CD14-positive monocyte (primary cell): ENCODE results near the gene WDR45B. TPM values are rescaled to one million over a fixed set of nuclear protein-coding genes. Genes with fewer than 3 reads are reported as not detected.

Experiments used
- DNase-seq, 3 donors: peaks; one replicate each; pipeline ENCODE4 v3.0.0-alpha.2; 2011 to 2022
- H2AFZ ChIP-seq: 2 replicates; pipeline ENCODE4 v1.6.0; 2012; ENCODE audit warnings: mild to moderate bottlenecking, low read depth, low read length, inconsistent platforms; ENCODE audit not compliant: insufficient read depth, poor library complexity, severe bottlenecking
- H3K27ac ChIP-seq, 2 donors: 1 replicate in 1 of 2; 2 replicates in 1 of 2; pipeline ENCODE4 v1.5.1; 2012 to 2013; ENCODE audit warnings: low read length in 2 of 2, control low read depth in 1 of 2, inconsistent platforms in 1 of 2, low read depth in 1 of 2, mild to moderate bottlenecking in 1 of 2
- H3K27me3 ChIP-seq, 2 donors: one replicate each; pipeline versions ENCODE4 v1.6.0 to v1.6.1; 2011 to 2013; ENCODE audit warnings: low read length in 2 of 2; ENCODE audit not compliant: control insufficient read depth in 2 of 2, insufficient read depth in 2 of 2
- H3K36me3 ChIP-seq, 2 donors: replicated peaks in 1 of 2; 1 replicate in 1 of 2; 2 replicates in 1 of 2; pipeline versions ENCODE4 v1.5.1 to v1.6.1; 2012 to 2013; ENCODE audit warnings: low read length in 2 of 2, control low read depth in 1 of 2, inconsistent platforms in 1 of 2, mild to moderate bottlenecking in 1 of 2; ENCODE audit not compliant: insufficient read depth in 2 of 2, control insufficient read depth in 1 of 2
- H3K4me1 ChIP-seq, 2 donors: 1 replicate in 1 of 2; 2 replicates in 1 of 2; pipeline versions ENCODE4 v1.5.1 to v1.6.1; 2012 to 2013; ENCODE audit warnings: low read length in 2 of 2, control low read depth in 1 of 2, inconsistent platforms in 1 of 2, mild to moderate bottlenecking in 1 of 2, moderate library complexity in 1 of 2; ENCODE audit not compliant: insufficient read depth in 2 of 2, control insufficient read depth in 1 of 2
- H3K4me2 ChIP-seq: replicated peaks from 2 replicates; pipeline ENCODE3; 2012; ENCODE audit warnings: low read length, moderate library complexity, mild to moderate bottlenecking; ENCODE audit not compliant: poor library complexity, severe bottlenecking; ENCODE audit errors: extremely low read depth
- H3K4me3 ChIP-seq, 3 experiments: fragments of 200-600 bp in 1 of 3; sonication (generic) in 1 of 3; replicated peaks in 1 of 3; 1 replicate in 2 of 3; 2 replicates in 1 of 3; pipeline ENCODE4 v1.5.1; 2011 to 2013; ENCODE audit warnings: low read length in 3 of 3, mild to moderate bottlenecking in 3 of 3, control low read depth in 2 of 3, low read depth in 2 of 3, inconsistent platforms in 1 of 3, moderate library complexity in 1 of 3
- H3K79me2 ChIP-seq: 2 replicates; pipeline ENCODE4 v1.6.0; 2012; ENCODE audit warnings: mild to moderate bottlenecking, control low read depth, inconsistent platforms, low read length, moderate library complexity; ENCODE audit not compliant: insufficient read depth
- H3K9ac ChIP-seq: 2 replicates; pipeline ENCODE4 v1.6.0; 2017; ENCODE audit warnings: low read length, mild to moderate bottlenecking; ENCODE audit not compliant: insufficient read depth, poor library complexity, severe bottlenecking
- H3K9me3 ChIP-seq, 2 donors: replicated peaks in 1 of 2; 1 replicate in 1 of 2; 2 replicates in 1 of 2; pipeline versions ENCODE4 v1.5.1 to v1.6.1; 2012 to 2013; ENCODE audit warnings: low read length in 2 of 2, control low read depth in 1 of 2; ENCODE audit not compliant: control insufficient read depth in 1 of 2, insufficient read depth in 1 of 2
- H4K20me1 ChIP-seq: 2 replicates; pipeline ENCODE4 v1.6.0; 2012; ENCODE audit warnings: mild to moderate bottlenecking, low read length, control low read depth, moderate library complexity; ENCODE audit not compliant: insufficient read depth
- H3K27ac Mint-ChIP-seq, 7 donors: one replicate each; pipeline ENCODE4 v1.8.0; 2020; ENCODE audit warnings: mild to moderate bottlenecking in 7 of 7, mixed read lengths in 7 of 7, moderate library complexity in 6 of 7, inconsistent platforms in 2 of 7
- H3K27me3 Mint-ChIP-seq, 3 donors: one replicate each; pipeline ENCODE4 v1.8.0; 2021 to 2022; ENCODE audit warnings: low read depth in 3 of 3, mild to moderate bottlenecking in 3 of 3, mixed read lengths in 3 of 3, moderate library complexity in 3 of 3, inconsistent platforms in 1 of 3
- H3K36me3 Mint-ChIP-seq, 2 donors: one replicate each; pipeline ENCODE4 v1.8.0; 2020; ENCODE audit warnings: mixed read lengths in 2 of 2, inconsistent platforms in 1 of 2, mild to moderate bottlenecking in 1 of 2
- H3K4me1 Mint-ChIP-seq: one replicate; pipeline ENCODE4 v1.8.0; 2020; ENCODE audit warnings: mild to moderate bottlenecking, mixed read lengths
- H3K4me3 Mint-ChIP-seq, 2 donors: one replicate each; pipeline ENCODE4 v1.8.0; 2020; ENCODE audit warnings: mild to moderate bottlenecking in 2 of 2, mixed read lengths in 2 of 2, moderate library complexity in 1 of 2
- H3K9me3 Mint-ChIP-seq, 7 donors: one replicate each; pipeline ENCODE4 v1.8.0; 2020 to 2022; ENCODE audit warnings: mixed read lengths in 7 of 7, mild to moderate bottlenecking in 6 of 7, moderate library complexity in 6 of 7, inconsistent platforms in 2 of 7
- WGBS: methylation state at CpG from one replicate; pipeline ENCODE4 v1.1.5; 2013; ENCODE audit warnings: missing lambda C conversion rate; ENCODE audit not compliant: insufficient coverage; 5-methylcytosine and 5-hydroxymethylcytosine counted together
- intact Hi-C, 2 donors: fragments of 100-400 bp; cut with micrococcal nuclease; formaldehyde crosslinking; loops; one replicate each; pipeline versions ENCODE4 v1.15.0 to v1.15.1; 2023
- polyA plus RNA-seq, 3 donors: library from polyadenylated mRNA; depleted of rRNA in 1 of 3; unstranded in 2 of 3; stranded (reverse) in 1 of 3; fragments of 300-500 nt in 2 of 3; fragments of >200 nt in 1 of 3; fragmentation: Illumina TruSeq in 2 of 3; gene quantifications; 1 replicate in 2 of 3; 2 replicates in 1 of 3; pipeline ENCODE4 v1.2.3, GENCODE V29; 2012 to 2021
- TF ChIP-seq, protein P1 (sequence below): fragments of 200-600 bp; IDR thresholded peaks from one replicate; pipeline ENCODE4 v1.8.0; 2022; ENCODE audit warnings: antibody characterized with exemption, mild to moderate bottlenecking

The WDR45B gene
- polyA plus RNA-seq, 3 donors = 42.6 to 82.6 (median 60.3) TPM

DNA sequence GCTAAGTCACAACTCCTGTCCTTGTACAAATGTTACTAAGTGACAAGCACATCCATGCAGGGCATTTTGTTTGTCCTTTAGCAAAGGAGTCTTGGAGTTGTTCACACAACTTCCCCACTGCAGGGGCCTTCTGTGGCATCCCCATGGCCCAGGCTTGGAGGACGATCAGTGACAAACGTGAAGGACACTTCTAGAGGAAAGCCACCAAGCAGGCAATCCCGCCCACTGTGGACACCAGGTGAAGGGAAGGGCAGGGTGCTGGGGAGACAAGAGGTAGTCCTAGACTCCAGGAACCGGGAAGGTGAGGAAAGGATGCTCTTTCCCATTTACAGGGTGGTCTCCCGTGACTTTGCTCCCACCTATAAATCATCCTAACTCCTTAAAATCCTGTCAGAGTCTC lies 4.1 kb downstream of the WDR45B start:
- H3K27ac Mint-ChIP-seq = peak overlapping the region in 1 of 7 donors; percentile 53
- Histone ChIP-seq H3K79me2 (peaks cover 89% of the 10 kb centered on the region), H3K27ac (peak overlapping the region in 1 of 2 donors; percentile 0), H3K36me3 (peaks cover 43 to 56% of the 10 kb centered on the region in 2 donors), H3K4me1 (peaks cover 16 to 17% of the 10 kb centered on the region in 2 donors), H3K4me3 (no peak overlapping the region), H3K4me2 (no peak overlapping the region), H2AFZ (no peak overlapping the region), H3K9ac (no peak overlapping the region), H4K20me1 (peaks cover 89% of the 10 kb centered on the region), H3K27me3 (no peaks in the 10 kb centered on the region), H3K9me3 (no peaks in the 10 kb centered on the region)
- 100% methylated on average over 4 of the region's 5 CpGs for WGBS
- intact Hi-C loops = no loop called here
- peaks cover 44 to 65% of the 10 kb centered on the region in 2 donors for H3K36me3 Mint-ChIP-seq
- no peaks in the 10 kb centered on the region for H3K27me3 Mint-ChIP-seq
- H3K4me3 Mint-ChIP-seq = no peak overlapping the region
- TF ChIP-seq, protein P1, sequence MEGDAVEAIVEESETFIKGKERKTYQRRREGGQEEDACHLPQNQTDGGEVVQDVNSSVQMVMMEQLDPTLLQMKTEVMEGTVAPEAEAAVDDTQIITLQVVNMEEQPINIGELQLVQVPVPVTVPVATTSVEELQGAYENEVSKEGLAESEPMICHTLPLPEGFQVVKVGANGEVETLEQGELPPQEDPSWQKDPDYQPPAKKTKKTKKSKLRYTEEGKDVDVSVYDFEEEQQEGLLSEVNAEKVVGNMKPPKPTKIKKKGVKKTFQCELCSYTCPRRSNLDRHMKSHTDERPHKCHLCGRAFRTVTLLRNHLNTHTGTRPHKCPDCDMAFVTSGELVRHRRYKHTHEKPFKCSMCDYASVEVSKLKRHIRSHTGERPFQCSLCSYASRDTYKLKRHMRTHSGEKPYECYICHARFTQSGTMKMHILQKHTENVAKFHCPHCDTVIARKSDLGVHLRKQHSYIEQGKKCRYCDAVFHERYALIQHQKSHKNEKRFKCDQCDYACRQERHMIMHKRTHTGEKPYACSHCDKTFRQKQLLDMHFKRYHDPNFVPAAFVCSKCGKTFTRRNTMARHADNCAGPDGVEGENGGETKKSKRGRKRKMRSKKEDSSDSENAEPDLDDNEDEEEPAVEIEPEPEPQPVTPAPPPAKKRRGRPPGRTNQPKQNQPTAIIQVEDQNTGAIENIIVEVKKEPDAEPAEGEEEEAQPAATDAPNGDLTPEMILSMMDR = no peak
- no peaks in the 10 kb centered on the region for H3K9me3 Mint-ChIP-seq
- peaks cover 21% of the 10 kb centered on the region for H3K4me1 Mint-ChIP-seq
- DNase-seq = no peak

DNA sequence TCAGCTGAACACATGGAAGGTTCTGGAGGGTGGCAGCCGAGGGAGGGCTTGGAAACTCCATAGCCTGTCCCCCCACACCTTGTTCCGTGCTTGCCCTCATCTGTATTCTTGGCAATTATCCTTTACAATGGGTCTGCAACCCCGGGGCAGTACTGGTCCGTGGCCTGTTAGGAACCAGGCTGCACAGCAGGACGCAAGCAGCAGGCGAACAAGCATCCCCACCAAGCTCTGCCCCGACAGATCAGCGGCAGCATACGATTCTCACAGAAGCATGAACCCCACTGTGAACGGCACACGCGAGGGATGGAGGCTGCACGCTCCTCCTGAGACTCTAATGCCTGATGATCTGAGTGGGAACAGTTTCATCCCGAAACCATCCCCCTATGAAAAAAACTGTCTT lies 6.2 kb downstream of the WDR45B start:
- Mint-ChIP-seq H3K4me1 (peaks cover 18% of the 10 kb centered on the region), H3K4me3 (no peak overlapping the region), H3K27ac (no peak overlapping the region), H3K27me3 (no peaks in the 10 kb centered on the region), H3K36me3 (peaks cover 54 to 80% of the 10 kb centered on the region in 2 donors), H3K9me3 (peaks cover 0 to 6% (median 4%) of the 10 kb centered on the region in 7 donors)
- Histone ChIP-seq H4K20me1 (peaks cover 99% of the 10 kb centered on the region), H3K4me1 (peaks cover 7% of the 10 kb centered on the region in 2 donors), H3K36me3 (peaks cover 49 to 73% of the 10 kb centered on the region in 2 donors), H3K4me2 (no peak overlapping the region), H3K9me3 (peaks cover 0 to 7% of the 10 kb centered on the region in 2 donors), H2AFZ (no peak overlapping the region), H3K27me3 (no peaks in the 10 kb centered on the region), H3K9ac (no peak overlapping the region), H3K4me3 (no peak overlapping the region), H3K27ac (no peak overlapping the region), H3K79me2 (peaks cover 97% of the 10 kb centered on the region)
- no peak for DNase-seq
- 100% methylated on average over 13 of the region's 14 CpGs for WGBS
- intact Hi-C loops = no loop called here
- TF ChIP-seq, protein P1 = no peak
